Activated CD4-positive, alpha-beta T cell treated with anti-CD3 and anti-CD28 coated beads, Interleukin-2, Interleukin-4, amounts not matched to agents 100 ng/mL and 50 ng/mL, durations not matched to agents 16 hours and 8 hours (primary cell): ENCODE results near the gene PRELID2.
"Not testable (repeated sequence)": the region's sequence is repeated elsewhere in the genome, so short reads cannot be mapped to it uniquely, and the experiment has no call there.

Experiments
- DNase-seq: peaks from one replicate; pipeline ENCODE4 v3.0.0-alpha.2; 2020; ENCODE audit warnings: low spot score

The PRELID2 gene

DNA sequence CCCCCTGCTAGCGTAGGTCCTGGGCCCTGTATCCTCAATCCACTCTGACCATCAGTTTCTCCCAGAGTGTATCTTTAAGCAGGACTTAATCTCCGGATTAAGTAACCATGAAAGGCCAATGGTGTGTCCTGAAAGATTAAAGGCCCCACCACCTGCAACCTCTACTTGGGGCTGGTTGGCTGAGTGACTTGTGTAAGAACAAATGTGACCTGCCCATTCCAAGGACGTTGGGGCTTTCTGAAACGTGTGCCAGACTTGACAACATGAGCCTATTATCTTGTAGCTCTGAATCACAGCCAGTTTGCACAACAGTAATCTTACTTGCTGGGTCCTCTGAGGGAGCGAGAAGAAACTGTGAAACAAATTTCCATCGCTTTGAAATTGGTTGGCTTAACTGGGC is 3.1 kb upstream of the PRELID2 start:
- DNase-seq, result no peak

- not testable (repeated sequence) for DNase-seq
Observed at GRCh38 chr5:145836241-145836640, 1.1 kb upstream of the PRELID2 start.

DNA sequence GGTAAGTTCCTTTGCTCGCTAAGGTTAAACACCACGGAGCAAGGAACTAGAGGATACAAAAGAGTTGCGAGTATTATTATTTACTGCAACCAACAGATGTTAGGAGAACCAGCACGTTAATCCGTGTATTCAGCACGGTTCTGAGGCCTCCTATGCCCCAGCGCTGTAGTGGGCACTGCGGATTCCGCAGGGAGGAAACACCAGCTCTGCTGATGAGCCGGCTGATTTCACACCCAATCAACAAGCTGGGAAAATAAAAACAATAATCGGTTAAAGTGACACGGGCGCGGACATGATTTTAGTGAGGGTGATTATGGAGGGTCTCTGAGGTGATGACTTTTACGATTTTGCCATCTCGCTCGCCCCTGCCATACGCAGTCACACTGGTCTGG is 702 bp upstream of the PRELID2 start:
- no peak for DNase-seq

DNA sequence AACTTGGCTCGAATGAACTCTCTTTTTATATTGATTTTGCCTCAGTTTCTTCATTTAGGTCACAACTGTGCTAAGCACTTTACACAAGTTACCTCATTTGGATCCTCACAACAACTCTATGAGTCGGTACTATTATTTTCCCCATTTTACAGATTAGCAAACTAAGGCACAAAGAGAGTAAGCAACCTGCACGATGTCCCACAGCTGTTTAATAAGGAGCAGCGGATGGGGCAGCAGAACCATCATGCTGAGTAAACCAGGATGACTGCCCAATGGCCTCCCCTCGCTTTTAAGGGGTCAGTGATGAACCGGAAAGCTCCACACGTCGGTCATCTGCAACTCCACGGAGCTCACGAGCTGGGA is 607 bp downstream of the PRELID2 start:
- no peak for DNase-seq

DNA sequence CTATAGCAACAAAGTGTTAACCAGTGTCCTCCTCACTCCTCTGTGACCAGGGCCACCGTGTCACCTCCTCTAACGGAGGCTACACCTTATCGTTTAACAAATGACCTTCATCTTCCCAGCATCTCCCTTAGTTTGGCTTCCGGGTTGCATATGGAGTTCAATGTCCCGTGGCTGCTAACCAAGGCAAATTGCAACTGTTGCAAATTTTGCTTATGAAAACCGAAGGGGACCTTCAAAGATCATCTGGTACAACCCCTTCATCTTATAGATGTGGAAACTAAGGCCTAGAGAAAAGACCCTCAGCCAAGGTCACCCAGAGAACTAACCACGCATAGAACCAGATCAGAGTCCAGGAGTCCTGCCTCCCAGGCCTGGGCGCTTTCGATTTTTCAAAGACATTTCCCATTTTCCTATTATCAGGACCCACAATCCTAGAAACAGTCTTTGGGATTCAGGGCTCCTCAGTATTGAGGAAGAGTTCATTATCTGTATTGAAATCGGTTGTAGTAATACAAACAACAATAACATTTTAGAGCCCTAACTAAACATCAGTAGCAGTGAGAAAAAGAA is 1.4 kb downstream of the PRELID2 start:
- no peak for DNase-seq

GRCh38 chr5:145830594-145830993 is 4.5 kb downstream of the PRELID2 start:
- no peak for DNase-seq

- no peak for DNase-seq
Observed at GRCh38 chr5:145829708-145830361, 5.3 kb downstream of the PRELID2 start.

- DNase-seq, result no peak
Observed at GRCh38 chr5:145826895-145827674, 8.1 kb downstream of the PRELID2 start.

- DNase-seq, result peak; percentile 40
Observed at GRCh38 chr5:145825751-145826180, 9.4 kb downstream of the PRELID2 start.

GRCh38 chr5:145824040-145824439 is 11.1 kb downstream of the PRELID2 start:
- no peak for DNase-seq

DNA sequence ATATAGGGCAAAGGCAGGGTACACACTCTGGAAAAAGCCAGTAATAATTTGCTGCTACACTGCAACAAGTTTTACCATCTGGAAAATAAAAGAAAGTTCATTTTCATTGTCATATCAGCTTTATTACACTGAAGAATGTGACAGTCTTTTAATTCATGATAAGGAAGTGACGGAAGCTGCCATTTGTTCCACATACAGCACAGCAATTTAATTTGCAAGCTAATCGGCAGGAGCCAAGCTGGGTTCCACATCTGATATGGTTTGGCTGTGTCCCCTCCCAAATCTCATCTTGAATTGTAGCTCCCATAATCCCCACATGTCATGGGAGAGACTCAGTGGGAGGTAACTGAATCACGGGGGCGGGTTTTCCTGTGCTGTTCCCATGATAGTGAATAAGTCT is 16.5 kb downstream of the PRELID2 start:
- no peak for DNase-seq

DNA sequence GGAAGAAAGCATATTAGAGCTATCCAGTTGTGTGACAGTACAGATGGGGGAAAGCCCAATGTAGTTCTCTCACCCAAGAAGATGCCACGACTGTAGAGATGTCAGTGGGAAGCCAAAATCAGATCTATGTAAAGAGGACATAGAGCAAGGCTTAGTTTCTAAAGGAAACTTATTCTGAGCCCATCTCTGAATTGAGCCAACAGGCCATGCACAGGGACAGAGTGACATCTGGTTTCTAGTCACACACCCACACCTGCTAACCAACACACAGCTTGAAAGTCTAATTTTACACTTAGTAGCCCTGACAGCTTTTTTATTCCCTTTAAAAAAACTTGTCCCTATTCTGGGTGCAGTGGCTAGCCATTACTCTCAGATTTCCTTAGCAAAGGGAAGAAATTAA is 22.3 kb downstream of the PRELID2 start:
- DNase-seq, result no peak

GRCh38 chr5:145811834-145812625 is 23.1 kb downstream of the PRELID2 start:
- DNase-seq, result no peak

DNA sequence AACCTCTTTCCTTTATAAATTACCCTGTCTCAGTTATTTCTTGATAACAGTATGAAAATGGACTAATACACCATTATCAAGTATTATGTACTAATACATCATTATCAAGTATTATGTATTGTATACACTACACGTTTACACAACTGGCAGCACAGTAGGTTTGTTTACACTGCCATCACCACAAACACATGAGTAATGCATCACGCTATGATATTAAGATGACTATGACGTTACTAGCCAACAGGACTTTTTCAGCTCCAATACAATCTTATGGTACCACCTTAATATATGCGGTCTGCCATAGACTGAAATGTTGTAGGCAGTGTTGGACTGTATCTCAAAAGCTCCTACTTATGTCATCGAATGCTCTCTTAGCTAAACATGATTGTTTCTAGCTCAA is 28.2 kb downstream of the PRELID2 start:
- DNase-seq, result no peak

- DNase-seq, result no peak
Observed at GRCh38 chr5:145805819-145806218, 29.3 kb downstream of the PRELID2 start.

- DNase-seq, result no peak
Observed at GRCh38 chr5:145804701-145805100, 30.4 kb downstream of the PRELID2 start.

- DNase-seq, result no peak
Observed at GRCh38 chr5:145803112-145804004, 31.8 kb downstream of the PRELID2 start.

DNA sequence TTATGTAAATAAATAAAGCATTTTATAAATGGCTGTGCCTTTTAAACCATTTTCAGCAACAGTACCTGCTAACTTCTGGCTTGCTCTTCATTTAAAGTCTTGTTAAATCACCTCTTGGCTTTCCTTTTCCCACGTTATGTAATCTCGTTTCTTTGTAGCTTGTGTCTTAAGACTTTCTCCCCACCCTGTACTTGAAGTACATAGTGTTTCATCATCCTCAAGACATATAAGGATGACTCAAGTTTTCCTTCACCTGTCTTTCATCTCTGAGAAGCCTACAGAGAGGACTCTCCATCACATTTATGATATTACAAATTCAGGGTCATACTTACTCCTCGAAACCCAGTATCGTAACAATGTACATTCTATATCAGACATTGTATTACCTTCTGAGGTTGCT is 33.9 kb downstream of the PRELID2 start:
- no peak for DNase-seq

- no peak for DNase-seq
Observed at GRCh38 chr5:145800181-145800580, 35.0 kb downstream of the PRELID2 start.

DNA sequence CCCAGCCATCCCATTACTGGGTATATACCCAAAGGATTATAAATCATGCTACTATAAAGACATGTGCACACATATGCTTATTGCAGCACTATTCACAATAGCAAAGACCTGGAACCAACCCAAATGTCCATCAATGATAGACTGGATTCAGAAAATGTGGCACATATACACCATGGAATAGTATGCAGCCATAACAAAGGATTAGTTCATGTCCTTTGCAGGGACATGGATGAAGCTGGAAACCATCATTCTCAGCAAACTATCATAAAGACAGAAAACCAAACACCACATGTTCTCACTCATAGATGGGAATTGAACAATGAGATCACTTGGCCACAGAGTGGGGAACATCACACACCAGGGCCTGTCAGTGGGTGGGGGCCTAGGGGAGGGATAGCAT is 36.6 kb downstream of the PRELID2 start:
- not testable (repeated sequence) for DNase-seq

GRCh38 chr5:145797336-145797735 is 37.8 kb downstream of the PRELID2 start:
- DNase-seq, result peak; percentile 11

DNA sequence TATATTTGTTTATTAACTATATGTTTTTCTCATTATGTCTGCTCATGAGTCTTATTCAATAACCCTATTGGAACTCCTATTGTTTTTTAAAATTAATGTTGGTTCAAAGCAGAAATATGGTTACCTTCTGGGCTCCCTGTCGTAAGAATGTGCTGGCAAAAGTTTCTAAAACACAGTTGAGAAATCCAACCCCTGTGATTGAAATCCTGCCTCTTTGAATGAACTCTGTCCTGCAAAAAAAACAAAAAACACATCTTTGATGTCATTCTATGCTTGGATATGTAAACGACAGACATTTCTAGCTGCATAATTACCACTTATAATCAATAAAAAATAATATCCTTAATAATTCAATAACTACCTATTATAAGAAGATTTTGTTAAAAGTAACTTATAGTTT is 38.8 kb downstream of the PRELID2 start:
- DNase-seq, result no peak
